NCI-H1092 (cell line): ENCODE data around the gene CTTNBP2.
A peak's percentile ranks its signal among the peaks of the same experiment; 100 is the strongest.

Experiments
- DNase-seq: peaks from one replicate; lab custom pipeline; 2025; lab: John Stamatoyannopoulos, UW

CTTNBP2 gene

GRCh38 chr7:117818232-117818631 is 55.0 kb downstream of the CTTNBP2 start:
- no peak for DNase-seq

GRCh38 chr7:117816727-117817126 is 56.5 kb downstream of the CTTNBP2 start:
- no peak for DNase-seq

GRCh38 chr7:117811696-117812095 is 61.5 kb downstream of the CTTNBP2 start:
- no peak for DNase-seq

- DNase-seq: no peak
Measured at GRCh38 chr7:117810642-117811512, 62.4 kb downstream of the CTTNBP2 start.

GRCh38 chr7:117809958-117810357 is 63.3 kb downstream of the CTTNBP2 start:
- DNase-seq: no peak

GRCh38 chr7:117808910-117809705 is 64.1 kb downstream of the CTTNBP2 start:
- DNase-seq: no peak

- peak; percentile 93 for DNase-seq
Measured at GRCh38 chr7:117808341-117808757, 64.9 kb downstream of the CTTNBP2 start.

GRCh38 chr7:117807676-117808075 is 65.6 kb downstream of the CTTNBP2 start:
- peak; percentile 32 for DNase-seq

- DNase-seq: no peak
Measured at GRCh38 chr7:117806011-117806410, 67.2 kb downstream of the CTTNBP2 start.

- DNase-seq: no peak
Measured at GRCh38 chr7:117805241-117805640, 68.0 kb downstream of the CTTNBP2 start.

GRCh38 chr7:117803476-117803875 is 69.8 kb downstream of the CTTNBP2 start:
- no peak for DNase-seq

GRCh38 chr7:117802660-117803059 is 70.6 kb downstream of the CTTNBP2 start:
- DNase-seq: no peak

GRCh38 chr7:117800841-117801240 is 72.4 kb downstream of the CTTNBP2 start:
- no peak for DNase-seq

- no peak for DNase-seq
Measured at GRCh38 chr7:117800406-117800805, 72.8 kb downstream of the CTTNBP2 start.

GRCh38 chr7:117796889-117797288 is 76.4 kb downstream of the CTTNBP2 start:
- no peak for DNase-seq

GRCh38 chr7:117793976-117794375 is 79.3 kb downstream of the CTTNBP2 start:
- no peak for DNase-seq

GRCh38 chr7:117793521-117793920 is 79.7 kb downstream of the CTTNBP2 start:
- no peak for DNase-seq

- no peak for DNase-seq
Measured at GRCh38 chr7:117791877-117792780, 81.1 kb downstream of the CTTNBP2 start.

GRCh38 chr7:117790731-117791130 is 82.5 kb downstream of the CTTNBP2 start:
- DNase-seq: no peak

GRCh38 chr7:117790251-117790650 is 83.0 kb downstream of the CTTNBP2 start:
- no peak for DNase-seq

- DNase-seq: no peak
Measured at GRCh38 chr7:117785431-117785830, 87.8 kb downstream of the CTTNBP2 start.

- DNase-seq: no peak
Measured at GRCh38 chr7:117784315-117784714, 88.9 kb downstream of the CTTNBP2 start.
